H4 (cell line): ENCODE measurements around the gene NPS. TPM values are rescaled to one million over a fixed set of nuclear protein-coding genes. Genes with fewer than 3 reads are reported as not detected.

Experiments used
- total RNA-seq: library from RNA; depleted of rRNA; stranded (reverse); fragments of >200 nt; shearing (Covaris generic); gene quantifications from 2 replicates; pipeline ENCODE4 v1.2.3, GENCODE V29; 2014; rRNA removed

The NPS gene
- total RNA-seq, 1 experiment from 2014 or later, result not detected

Other genes with a start within 250 kb of the NPS start
- gene FOXI2, start 187.9 kb downstream of the NPS start, total RNA-seq, result not detected in 2 replicates